GM13977 (cell line): ENCODE results near the gene FSD2.

Source experiments
- DNase-seq: peaks from one replicate; pipeline ENCODE4 v3.0.0; 2012; ENCODE audit warnings: low spot score
- in situ Hi-C: fragments of 300-500 bp; cut with MboI; formaldehyde crosslinking; loops from one replicate; pipeline ENCODE4 v1.12.0; 2022; ENCODE audit warnings: low sequenced_read_pairs, low pct_unique_long_range_greater_than_20kb, mixed read lengths, inconsistent platforms; ENCODE audit not compliant: unreplicated experiment
- TF ChIP-seq, protein P1 (sequence below): IDR thresholded peaks from 2 replicates; pipeline ENCODE4 v1.5.1; 2012; ENCODE audit warnings: mild to moderate bottlenecking, control low read depth; ENCODE audit not compliant: insufficient read depth; ENCODE audit errors: extremely low read depth, missing control alignments

FSD2 gene

DNA sequence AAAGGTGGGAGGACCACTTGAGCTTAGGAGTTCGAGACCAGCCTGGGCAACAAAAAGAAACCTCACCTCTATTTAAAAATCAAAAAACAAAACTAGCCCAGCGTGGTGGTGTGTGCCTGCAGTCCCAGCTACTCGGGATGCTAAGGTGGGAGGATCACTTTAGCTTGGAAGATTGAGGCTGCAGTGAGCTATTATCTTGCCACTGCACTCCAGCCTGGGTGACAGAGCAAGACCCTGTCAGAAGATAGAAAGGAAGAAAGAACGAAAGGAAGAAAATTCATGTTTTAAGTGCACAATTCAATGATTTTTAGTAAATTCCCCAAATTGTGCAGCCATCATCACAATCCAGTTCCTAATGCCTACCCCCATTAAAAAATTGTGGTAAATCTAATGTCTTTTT lies 7.8 kb downstream of the FSD2 start:
- in situ Hi-C loops, result no loop called here
- TF ChIP-seq, protein P1, sequence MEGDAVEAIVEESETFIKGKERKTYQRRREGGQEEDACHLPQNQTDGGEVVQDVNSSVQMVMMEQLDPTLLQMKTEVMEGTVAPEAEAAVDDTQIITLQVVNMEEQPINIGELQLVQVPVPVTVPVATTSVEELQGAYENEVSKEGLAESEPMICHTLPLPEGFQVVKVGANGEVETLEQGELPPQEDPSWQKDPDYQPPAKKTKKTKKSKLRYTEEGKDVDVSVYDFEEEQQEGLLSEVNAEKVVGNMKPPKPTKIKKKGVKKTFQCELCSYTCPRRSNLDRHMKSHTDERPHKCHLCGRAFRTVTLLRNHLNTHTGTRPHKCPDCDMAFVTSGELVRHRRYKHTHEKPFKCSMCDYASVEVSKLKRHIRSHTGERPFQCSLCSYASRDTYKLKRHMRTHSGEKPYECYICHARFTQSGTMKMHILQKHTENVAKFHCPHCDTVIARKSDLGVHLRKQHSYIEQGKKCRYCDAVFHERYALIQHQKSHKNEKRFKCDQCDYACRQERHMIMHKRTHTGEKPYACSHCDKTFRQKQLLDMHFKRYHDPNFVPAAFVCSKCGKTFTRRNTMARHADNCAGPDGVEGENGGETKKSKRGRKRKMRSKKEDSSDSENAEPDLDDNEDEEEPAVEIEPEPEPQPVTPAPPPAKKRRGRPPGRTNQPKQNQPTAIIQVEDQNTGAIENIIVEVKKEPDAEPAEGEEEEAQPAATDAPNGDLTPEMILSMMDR, result no peak
- DNase-seq, result no peak

DNA sequence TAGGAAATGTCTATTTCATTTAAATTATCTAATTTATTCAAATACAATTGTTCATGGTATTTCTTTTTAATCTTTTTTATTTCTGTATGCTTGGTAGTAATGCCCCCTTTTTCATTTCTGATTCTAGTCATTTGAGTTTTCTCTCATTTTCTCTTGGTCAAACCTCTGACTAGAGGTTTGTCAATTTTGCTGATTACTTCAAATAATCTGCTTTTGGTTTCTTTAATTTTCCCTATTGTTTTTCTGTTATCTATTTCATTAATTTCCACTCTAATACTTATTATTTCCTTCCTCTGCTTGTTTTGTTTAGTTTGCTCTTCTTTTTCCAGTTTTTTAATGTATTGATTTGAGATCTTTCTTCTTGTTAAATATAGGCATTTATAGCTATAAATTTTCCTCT lies 12.1 kb downstream of the FSD2 start:
- no peak for DNase-seq
- TF ChIP-seq, protein P1, result no peak
- in situ Hi-C loops, result no loop called here

DNA sequence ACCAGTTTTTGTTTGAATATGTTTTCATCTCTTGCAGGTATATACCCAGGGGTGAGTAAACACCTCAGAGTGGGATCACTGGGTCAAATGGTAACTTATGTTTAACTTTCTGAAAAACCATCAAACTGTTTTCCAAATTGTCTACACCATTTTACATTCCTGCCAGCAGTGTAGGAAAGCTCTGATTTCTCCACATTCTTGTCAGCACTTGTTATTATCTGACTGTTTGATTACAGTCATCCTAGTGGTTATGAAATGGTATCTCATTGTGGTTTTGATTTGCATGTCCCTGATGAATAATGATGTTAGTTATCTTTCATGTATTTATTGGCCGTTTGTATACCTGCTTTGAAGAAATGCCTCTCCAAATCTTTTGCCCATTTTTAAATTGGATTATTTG lies 13.8 kb downstream of the FSD2 start:
- in situ Hi-C loops, result no loop called here
- TF ChIP-seq, protein P1, result no peak
- no peak for DNase-seq

DNA sequence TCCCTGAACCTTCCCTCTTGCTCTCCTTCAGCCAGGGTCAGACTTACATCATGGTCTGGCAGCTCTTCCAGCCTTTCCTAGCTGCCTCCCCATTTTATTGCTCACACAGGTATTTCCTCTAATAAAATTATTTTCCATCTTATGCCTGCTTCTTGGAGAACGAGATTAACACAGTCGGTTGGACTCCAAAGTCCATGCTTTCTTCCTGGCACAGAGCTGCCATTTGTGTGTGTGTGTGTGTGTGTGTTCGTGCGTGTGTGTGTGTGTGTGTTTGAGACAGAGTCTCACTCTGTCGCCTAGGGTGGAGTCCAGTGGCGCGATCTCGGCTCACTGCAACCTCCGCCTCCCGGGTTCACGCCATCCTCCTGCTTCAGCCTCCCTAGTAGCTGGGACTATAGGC lies 15.5 kb downstream of the FSD2 start:
- in situ Hi-C loops, result no loop called here
- TF ChIP-seq, protein P1, result no peak
- DNase-seq, result no peak

DNA sequence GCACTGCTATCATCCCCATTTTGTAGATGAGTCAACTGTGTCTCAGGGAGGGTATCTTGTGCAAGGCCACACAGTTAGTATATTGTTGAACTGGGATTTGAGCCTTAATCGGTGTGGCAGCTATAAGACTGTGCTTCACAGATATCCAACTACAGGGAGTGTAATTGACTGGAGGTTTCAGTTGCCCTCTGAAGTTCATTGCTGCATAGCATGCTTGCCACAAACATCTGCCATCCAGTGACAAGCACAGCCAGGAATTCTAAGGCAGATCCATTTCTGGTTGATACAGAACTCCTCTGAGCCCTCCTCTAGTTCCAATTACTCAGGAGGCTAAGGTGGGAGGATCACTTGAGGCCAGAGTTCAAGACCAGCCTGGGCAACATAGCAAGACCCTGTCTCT lies 16.4 kb downstream of the FSD2 start:
- in situ Hi-C loops, result no loop called here
- DNase-seq, result no peak
- TF ChIP-seq, protein P1, result no peak

DNA sequence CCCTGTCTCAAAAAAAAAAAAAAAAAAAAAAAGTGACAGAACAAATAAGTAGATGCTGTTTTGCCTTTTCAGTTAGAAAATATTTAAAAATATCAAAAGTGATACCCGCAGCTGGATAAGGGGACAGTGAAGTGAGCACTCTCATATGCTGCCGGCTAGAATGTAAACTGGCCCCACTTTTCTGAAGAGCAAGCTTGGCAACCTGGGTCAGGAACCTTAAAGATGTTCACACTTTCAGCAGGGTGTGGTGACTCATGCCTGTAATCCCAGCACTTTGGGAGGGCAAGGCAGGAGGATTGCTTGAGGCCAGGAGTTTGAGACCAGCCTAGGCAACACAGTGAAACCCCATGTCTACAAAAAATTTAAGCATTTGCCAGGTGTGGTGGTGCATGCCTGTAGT lies 17.4 kb downstream of the FSD2 start:
- in situ Hi-C loops, result no loop called here
- no peak for DNase-seq
- TF ChIP-seq, protein P1, result no peak

DNA sequence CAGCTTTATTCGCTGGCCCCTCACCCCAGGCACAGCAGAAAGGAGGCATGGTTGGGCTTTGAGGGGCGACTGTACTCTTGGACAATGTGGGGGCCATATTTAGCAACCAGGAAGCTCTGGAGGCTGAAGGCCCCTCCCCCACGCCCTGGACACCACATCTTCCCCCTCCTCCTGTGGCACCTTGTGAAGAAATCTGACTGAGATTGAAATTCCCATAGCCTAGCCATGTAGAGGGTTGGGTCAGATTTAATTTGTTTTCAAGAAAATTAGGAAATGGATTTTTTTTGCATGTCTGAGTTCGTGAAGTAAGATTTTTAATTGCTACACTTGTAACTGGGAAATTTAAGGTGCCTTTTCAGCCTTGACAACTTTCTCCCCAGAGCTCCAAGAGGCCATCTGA lies 24.5 kb downstream of the FSD2 start:
- TF ChIP-seq, protein P1, result no peak
- in situ Hi-C loops, result no loop called here

More for the DNA sequence above, 24.5 kb downstream of the FSD2 start:
- no peak for DNase-seq
